Parathyroid adenoma (tissue), 2 donors: ENCODE data around the gene EPHB1.

Experiments used
- H2AFZ ChIP-seq: fragments of 300-600 bp; sonication (generic); one replicate; pipeline ENCODE4 v1.7.0; 2017; ENCODE audit warnings: antibody characterized with exemption, mild to moderate bottlenecking
- H3K27ac ChIP-seq: fragments of 300-600 bp; sonication (generic); one replicate; pipeline ENCODE4 v1.7.0; 2017
- H3K27me3 ChIP-seq: fragments of 300-600 bp; sonication (generic); one replicate; pipeline ENCODE4 v1.7.0; 2017; ENCODE audit warnings: low read length; ENCODE audit not compliant: control insufficient read depth, insufficient read depth
- H3K36me3 ChIP-seq: fragments of 300-600 bp; sonication (generic); one replicate; pipeline ENCODE4 v1.7.0; 2017; ENCODE audit warnings: low read length; ENCODE audit not compliant: control insufficient read depth, insufficient read depth
- H3K4me1 ChIP-seq: fragments of 300-600 bp; sonication (generic); one replicate; pipeline ENCODE4 v1.7.0; 2017; ENCODE audit warnings: control low read depth
- H3K4me2 ChIP-seq: fragments of 300-600 bp; sonication (generic); one replicate; pipeline ENCODE4 v1.7.0; 2017; ENCODE audit warnings: low read length
- H3K4me3 ChIP-seq: fragments of 300-600 bp; sonication (generic); one replicate; pipeline ENCODE4 v1.7.0; 2017; ENCODE audit warnings: low read depth, low read length
- H3K79me2 ChIP-seq: fragments of 300-600 bp; sonication (generic); one replicate; pipeline ENCODE4 v1.7.0; 2017; ENCODE audit warnings: control low read depth
- H3K9ac ChIP-seq: fragments of 300-600 bp; sonication (generic); one replicate; pipeline ENCODE4 v1.7.0; 2017; ENCODE audit warnings: mild to moderate bottlenecking
- H3K9me3 ChIP-seq: fragments of 300-600 bp; sonication (generic); one replicate; pipeline ENCODE4 v1.7.0; 2017; ENCODE audit warnings: low read length; ENCODE audit not compliant: control insufficient read depth
- CTCF ChIP-seq: fragments of 300-600 bp; sonication (generic); IDR thresholded peaks from one replicate; pipeline ENCODE4 v1.7.0; 2017; ENCODE audit warnings: antibody characterized with exemption, mild to moderate bottlenecking
- donor health status: primary hyperparathyroidism.

EPHB1 gene

DNA sequence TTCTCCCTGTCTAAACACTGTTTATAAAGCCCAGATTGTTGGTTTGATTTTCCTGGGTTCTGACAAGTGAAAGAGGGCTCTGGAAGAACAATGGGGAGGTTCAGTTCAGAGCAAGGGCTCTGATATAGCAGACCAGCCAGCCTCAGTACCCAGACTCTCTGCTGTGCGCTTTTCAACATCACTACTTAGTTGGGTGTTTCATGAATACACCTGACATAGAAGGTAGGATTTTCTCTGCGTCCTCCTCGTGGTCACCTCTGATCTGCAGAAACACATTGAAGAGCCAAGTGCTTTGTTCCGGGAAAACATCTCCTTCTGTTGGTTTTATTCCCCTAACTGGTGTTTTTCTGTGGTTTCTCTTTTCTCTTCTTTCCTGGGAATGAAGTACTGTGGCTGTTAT is 99.5 kb downstream of the EPHB1 start:
- TF ChIP-seq CTCF, result no peak
- H3K9me3 ChIP-seq, result no peaks in the 10 kb centered on the region
- no peak overlapping the region for H3K9ac ChIP-seq
- H3K27ac ChIP-seq, result no peak overlapping the region
- H3K4me3 ChIP-seq, result no peak overlapping the region
- peaks cover 20% of the 10 kb centered on the region for H3K4me1 ChIP-seq
- H3K4me2 ChIP-seq, result no peak overlapping the region
- no peaks in the 10 kb centered on the region for H3K79me2 ChIP-seq
- no peak overlapping the region for H2AFZ ChIP-seq
- H3K36me3 ChIP-seq, result no peaks in the 10 kb centered on the region
- H3K27me3 ChIP-seq, result no peaks in the 10 kb centered on the region

GRCh38 chr3:134895181-134895580 is 100.1 kb downstream of the EPHB1 start:
- H3K79me2 ChIP-seq, result no peaks in the 10 kb centered on the region
- H3K36me3 ChIP-seq, result no peaks in the 10 kb centered on the region
- H3K4me3 ChIP-seq, result no peak overlapping the region
- no peak overlapping the region for H3K27ac ChIP-seq
- H3K4me2 ChIP-seq, result no peak overlapping the region
- H2AFZ ChIP-seq, result no peak overlapping the region
- H3K27me3 ChIP-seq, result no peaks in the 10 kb centered on the region
- H3K4me1 ChIP-seq, result peaks cover 20% of the 10 kb centered on the region
- no peak overlapping the region for H3K9ac ChIP-seq
- TF ChIP-seq CTCF, result no peak
- no peaks in the 10 kb centered on the region for H3K9me3 ChIP-seq

DNA sequence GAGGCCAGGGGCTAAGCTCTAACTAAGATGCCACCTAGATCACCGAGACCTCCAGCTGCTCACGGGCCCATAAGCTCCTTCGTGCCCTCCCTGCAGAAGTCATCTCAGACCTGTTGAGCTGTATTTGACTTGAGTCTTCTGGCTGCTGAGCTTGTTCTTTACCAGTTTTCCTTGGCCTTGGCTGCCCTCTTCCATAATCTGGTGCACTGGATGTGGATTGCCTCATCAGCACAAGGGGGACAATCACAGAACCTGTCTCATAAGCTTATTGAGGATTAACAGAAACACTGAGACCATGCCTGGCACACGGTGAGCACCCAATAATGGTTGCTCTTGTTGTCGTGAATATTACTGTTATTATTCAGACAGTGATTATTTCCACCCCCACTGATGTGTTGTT is 101.1 kb downstream of the EPHB1 start:
- no peak overlapping the region for H3K9ac ChIP-seq
- H3K4me2 ChIP-seq, result no peak overlapping the region
- peaks cover 20% of the 10 kb centered on the region for H3K4me1 ChIP-seq
- no peak for TF ChIP-seq CTCF
- no peak overlapping the region for H2AFZ ChIP-seq
- H3K27ac ChIP-seq, result no peak overlapping the region
- no peaks in the 10 kb centered on the region for H3K9me3 ChIP-seq
- no peak overlapping the region for H3K4me3 ChIP-seq
- H3K36me3 ChIP-seq, result no peaks in the 10 kb centered on the region
- no peaks in the 10 kb centered on the region for H3K79me2 ChIP-seq
- H3K27me3 ChIP-seq, result no peaks in the 10 kb centered on the region

- H3K4me2 ChIP-seq, result no peak overlapping the region
- H3K9me3 ChIP-seq, result no peaks in the 10 kb centered on the region
- no peak overlapping the region for H2AFZ ChIP-seq
- H3K27me3 ChIP-seq, result no peaks in the 10 kb centered on the region
- H3K27ac ChIP-seq, result no peak overlapping the region
- no peak overlapping the region for H3K9ac ChIP-seq
- no peak overlapping the region for H3K4me3 ChIP-seq
- no peak for TF ChIP-seq CTCF
- H3K79me2 ChIP-seq, result no peaks in the 10 kb centered on the region
- no peaks in the 10 kb centered on the region for H3K36me3 ChIP-seq
- H3K4me1 ChIP-seq, result peaks cover 20% of the 10 kb centered on the region
Observed at GRCh38 chr3:134896696-134897095, 101.6 kb downstream of the EPHB1 start.

GRCh38 chr3:134897391-134898141 is 102.5 kb downstream of the EPHB1 start:
- no peaks in the 10 kb centered on the region for H3K9me3 ChIP-seq
- no peaks in the 10 kb centered on the region for H3K36me3 ChIP-seq
- H3K4me2 ChIP-seq, result no peak overlapping the region
- no peak for TF ChIP-seq CTCF
- peak overlapping the region; percentile 51 for H3K27ac ChIP-seq
- H3K27me3 ChIP-seq, result no peaks in the 10 kb centered on the region
- no peaks in the 10 kb centered on the region for H3K79me2 ChIP-seq
- H2AFZ ChIP-seq, result no peak overlapping the region
- no peak overlapping the region for H3K4me3 ChIP-seq
- peaks cover 20% of the 10 kb centered on the region for H3K4me1 ChIP-seq
- H3K9ac ChIP-seq, result no peak overlapping the region
